Measurements from ENCODE around the gene CCDC88C. TPM values are rescaled to one million over a fixed set of nuclear protein-coding genes. Genes with fewer than 3 reads are reported as not detected.

Gene CCDC88C
- total RNA-seq, 1 donor from 2014 or later, result 17.8 TPM

- H4K20me1 ChIP-seq (ENCODE audit: low read depth), result no peaks in the 10 kb centered on the region
- no peaks in the 10 kb centered on the region for H3K9me3 ChIP-seq (ENCODE audit: low read depth)
- no peaks in the 10 kb centered on the region for H3K27me3 Mint-ChIP-seq (ENCODE audit: insufficient read depth, low read depth)
- no peak for TF ChIP-seq EZH2phosphoT487 (IDR thresholded peaks at IDR 0.05)
- no peak for TF ChIP-seq EZH2 (IDR thresholded peaks at IDR 0.05)
- no peak for TF ChIP-seq CTCF (IDR thresholded peaks at IDR 0.05)
- H3K4me1 ChIP-seq, result no peaks in the 10 kb centered on the region
- no peak for DNase-seq (ENCODE audit: low spot score)
- H3K36me3 ChIP-seq, result no peaks in the 10 kb centered on the region
- H3K4me3 Mint-ChIP-seq, result no peak overlapping the region
- H2AFZ ChIP-seq (replicated peaks), result no peak overlapping the region
- no peak overlapping the region for H3K4me2 ChIP-seq
- H3K9me3 Mint-ChIP-seq, result no peaks in the 10 kb centered on the region
- H3K9ac ChIP-seq, result no peak overlapping the region
- no peaks in the 10 kb centered on the region for H3K79me2 ChIP-seq (ENCODE audit: low read depth)
- H3F3A ChIP-seq (ENCODE audit: low read depth), result peaks cover 8% of the 10 kb centered on the region
- H3K27ac Mint-ChIP-seq, result no peak overlapping the region
- H3K4me1 Mint-ChIP-seq, result no peaks in the 10 kb centered on the region
- H3K4me3 ChIP-seq, result no peak overlapping the region
- H3K27ac ChIP-seq, result no peak overlapping the region
- no peaks in the 10 kb centered on the region for H3K27me3 ChIP-seq
- peaks cover 14% of the 10 kb centered on the region for H3K36me3 Mint-ChIP-seq
Observed at GRCh38 chr14:91290986-91291385, 126.6 kb downstream of the CCDC88C start.

GRCh38 chr14:91289464-91289863 is 128.2 kb downstream of the CCDC88C start:
- TF ChIP-seq EZH2 (IDR thresholded peaks at IDR 0.05) (no peak), EZH2phosphoT487 (IDR thresholded peaks at IDR 0.05) (no peak), CTCF (IDR thresholded peaks at IDR 0.05) (no peak)
- H2AFZ ChIP-seq (replicated peaks), result no peak overlapping the region
- Mint-ChIP-seq H3K27me3 (ENCODE audit: insufficient read depth, low read depth) (no peaks in the 10 kb centered on the region), H3K27ac (no peak overlapping the region), H3K36me3 (peaks cover 16% of the 10 kb centered on the region), H3K4me1 (no peaks in the 10 kb centered on the region), H3K4me3 (no peak overlapping the region), H3K9me3 (no peaks in the 10 kb centered on the region)
- H4K20me1 ChIP-seq (ENCODE audit: low read depth), result no peaks in the 10 kb centered on the region
- no peaks in the 10 kb centered on the region for H3K79me2 ChIP-seq (ENCODE audit: low read depth)
- H3K36me3 ChIP-seq, result no peaks in the 10 kb centered on the region
- H3K4me3 ChIP-seq, result no peak overlapping the region
- no peak overlapping the region for H3K4me2 ChIP-seq
- H3K4me1 ChIP-seq, result no peaks in the 10 kb centered on the region
- no peak for DNase-seq (ENCODE audit: low spot score)
- H3K27me3 ChIP-seq, result no peaks in the 10 kb centered on the region
- no peak overlapping the region for H3K27ac ChIP-seq
- no peak overlapping the region for H3K9ac ChIP-seq
- peaks cover 16% of the 10 kb centered on the region for H3F3A ChIP-seq (ENCODE audit: low read depth)
- no peaks in the 10 kb centered on the region for H3K9me3 ChIP-seq (ENCODE audit: low read depth)

GRCh38 chr14:91288876-91289275 is 128.7 kb downstream of the CCDC88C start:
- no peak overlapping the region for H2AFZ ChIP-seq (replicated peaks)
- no peaks in the 10 kb centered on the region for H3K27me3 Mint-ChIP-seq (ENCODE audit: insufficient read depth, low read depth)
- no peaks in the 10 kb centered on the region for H3K4me1 ChIP-seq
- H3K27me3 ChIP-seq, result no peaks in the 10 kb centered on the region
- H3K36me3 Mint-ChIP-seq, result peaks cover 17% of the 10 kb centered on the region
- H3K36me3 ChIP-seq, result no peaks in the 10 kb centered on the region
- TF ChIP-seq EZH2phosphoT487 (IDR thresholded peaks at IDR 0.05), result no peak
- no peak for TF ChIP-seq EZH2 (IDR thresholded peaks at IDR 0.05)
- TF ChIP-seq CTCF (IDR thresholded peaks at IDR 0.05), result no peak
- H3K4me2 ChIP-seq, result no peak overlapping the region
- H3K9ac ChIP-seq, result no peak overlapping the region
- H3K9me3 ChIP-seq (ENCODE audit: low read depth), result no peaks in the 10 kb centered on the region
- no peaks in the 10 kb centered on the region for H4K20me1 ChIP-seq (ENCODE audit: low read depth)
- no peaks in the 10 kb centered on the region for H3K9me3 Mint-ChIP-seq
- no peak overlapping the region for H3K27ac Mint-ChIP-seq
- H3K27ac ChIP-seq, result no peak overlapping the region
- no peak overlapping the region for H3K4me3 ChIP-seq
- no peak for DNase-seq (ENCODE audit: low spot score)
- no peaks in the 10 kb centered on the region for H3K79me2 ChIP-seq (ENCODE audit: low read depth)
- H3K4me3 Mint-ChIP-seq, result no peak overlapping the region
- no peaks in the 10 kb centered on the region for H3K4me1 Mint-ChIP-seq
- peaks cover 16% of the 10 kb centered on the region for H3F3A ChIP-seq (ENCODE audit: low read depth)
